Ascending aorta (tissue), 2 donors: ENCODE data around the gene KEAP1. TPM values are rescaled to one million over a fixed set of nuclear protein-coding genes. Genes with fewer than 3 reads are reported as not detected.

Experiments
- DNase-seq, 2 donors: peaks; one replicate each; pipeline ENCODE4 v3.0.0-alpha.2; 2019; ENCODE audit warnings: low spot score in 2 of 2
- H3K27ac ChIP-seq, 2 donors: fragments of 200-600 bp; sonication (generic); one replicate each; pipeline ENCODE4 v1.5.1; 2016 to 2017; ENCODE audit warnings: mild to moderate bottlenecking in 1 of 2
- H3K27me3 ChIP-seq: fragments of 200-600 bp; sonication (generic); one replicate; pipeline ENCODE4 v1.5.1; 2017
- H3K36me3 ChIP-seq, 2 donors: fragments of 200-600 bp; sonication (generic); one replicate each; pipeline ENCODE4 v1.5.1; 2016
- H3K4me1 ChIP-seq, 2 donors: fragments of 200-600 bp; sonication (generic); one replicate each; pipeline ENCODE4 v1.5.1; 2016 to 2017; ENCODE audit warnings: mild to moderate bottlenecking in 1 of 2
- H3K4me3 ChIP-seq, 2 donors: fragments of 200-600 bp; sonication (generic); one replicate each; pipeline ENCODE4 v1.5.1; 2016 to 2017; ENCODE audit warnings: mild to moderate bottlenecking in 1 of 2
- H3K9me3 ChIP-seq, 2 donors: fragments of 200-600 bp; sonication (generic); one replicate each; pipeline ENCODE4 v1.5.1; 2016
- intact Hi-C: fragments of 100-400 bp; cut with DNase I; formaldehyde crosslinking; loops from one replicate; pipeline ENCODE4 v1.15.1; 2023
- total RNA-seq: library from RNA; depleted of rRNA; stranded (reverse); fragments of >200 nt; gene quantifications from one replicate; pipeline ENCODE4 v1.1.0, GENCODE V29; 2016
- TF ChIP-seq, protein P1 (sequence below), 3 experiments: fragments of 200-600 bp in 2 of 3; fragments of 450-650 bp in 1 of 3; sonication (generic) in 2 of 3; IDR thresholded peaks; one replicate each; pipeline ENCODE4 v1.5.1; 2016 to 2019; ENCODE audit warnings: antibody characterized with exemption in 3 of 3, mild to moderate bottlenecking in 1 of 3, moderate library complexity in 1 of 3

Gene KEAP1
- total RNA-seq, 1 donor from 2014 or later, result 57.8 TPM

DNA sequence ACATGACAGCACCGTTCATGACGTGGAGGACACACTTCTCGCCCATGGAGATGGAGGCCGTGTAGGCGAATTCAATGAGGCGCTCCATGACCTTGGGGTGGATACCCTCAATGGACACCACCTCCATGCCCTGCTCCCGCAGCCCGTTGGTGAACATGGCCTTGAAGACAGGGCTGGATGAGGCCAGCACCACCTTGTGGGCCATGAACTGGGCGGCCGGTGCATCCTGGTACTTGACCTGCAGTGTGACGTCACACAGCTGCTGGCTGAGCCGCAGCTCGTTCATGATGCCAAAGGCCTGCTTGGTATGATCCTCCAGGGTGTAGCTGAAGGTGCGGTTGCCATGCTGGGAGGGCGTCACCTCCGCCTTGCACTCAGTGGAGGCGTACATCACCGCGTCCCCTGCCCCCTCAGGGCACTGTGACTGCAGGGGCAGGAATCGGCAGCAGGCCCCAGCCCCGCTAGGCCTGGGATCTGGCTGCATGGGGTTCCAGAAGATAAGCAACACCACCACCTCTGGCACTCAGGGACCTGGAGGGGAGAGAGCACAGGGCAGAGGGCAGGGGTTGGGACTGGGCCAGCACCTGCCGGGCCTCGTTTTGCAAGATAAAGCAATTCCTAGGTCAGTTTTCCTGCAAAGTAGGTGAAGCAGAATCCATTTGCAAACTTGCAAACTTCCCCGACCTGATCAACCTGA lies 3.5 kb downstream of the KEAP1 start:
- no peak for DNase-seq
- peaks cover 29 to 42% of the 10 kb centered on the region in 2 donors for H3K36me3 ChIP-seq
- no peak overlapping the region for H3K4me3 ChIP-seq
- TF ChIP-seq, protein P1, sequence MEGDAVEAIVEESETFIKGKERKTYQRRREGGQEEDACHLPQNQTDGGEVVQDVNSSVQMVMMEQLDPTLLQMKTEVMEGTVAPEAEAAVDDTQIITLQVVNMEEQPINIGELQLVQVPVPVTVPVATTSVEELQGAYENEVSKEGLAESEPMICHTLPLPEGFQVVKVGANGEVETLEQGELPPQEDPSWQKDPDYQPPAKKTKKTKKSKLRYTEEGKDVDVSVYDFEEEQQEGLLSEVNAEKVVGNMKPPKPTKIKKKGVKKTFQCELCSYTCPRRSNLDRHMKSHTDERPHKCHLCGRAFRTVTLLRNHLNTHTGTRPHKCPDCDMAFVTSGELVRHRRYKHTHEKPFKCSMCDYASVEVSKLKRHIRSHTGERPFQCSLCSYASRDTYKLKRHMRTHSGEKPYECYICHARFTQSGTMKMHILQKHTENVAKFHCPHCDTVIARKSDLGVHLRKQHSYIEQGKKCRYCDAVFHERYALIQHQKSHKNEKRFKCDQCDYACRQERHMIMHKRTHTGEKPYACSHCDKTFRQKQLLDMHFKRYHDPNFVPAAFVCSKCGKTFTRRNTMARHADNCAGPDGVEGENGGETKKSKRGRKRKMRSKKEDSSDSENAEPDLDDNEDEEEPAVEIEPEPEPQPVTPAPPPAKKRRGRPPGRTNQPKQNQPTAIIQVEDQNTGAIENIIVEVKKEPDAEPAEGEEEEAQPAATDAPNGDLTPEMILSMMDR (IDR thresholded peaks at IDR 0.05), result no peak
- H3K27me3 ChIP-seq, result no peaks in the 10 kb centered on the region
- H3K4me1 ChIP-seq, result peaks cover 3 to 22% of the 10 kb centered on the region in 2 donors
- H3K27ac ChIP-seq, result no peak overlapping the region
- intact Hi-C loops, result loop anchor here (5.0 kb wide), 2 partner anchors 123 to 153 kb away; partner anchors contain the start of gene ILF3
- no peaks in the 10 kb centered on the region for H3K9me3 ChIP-seq

DNA sequence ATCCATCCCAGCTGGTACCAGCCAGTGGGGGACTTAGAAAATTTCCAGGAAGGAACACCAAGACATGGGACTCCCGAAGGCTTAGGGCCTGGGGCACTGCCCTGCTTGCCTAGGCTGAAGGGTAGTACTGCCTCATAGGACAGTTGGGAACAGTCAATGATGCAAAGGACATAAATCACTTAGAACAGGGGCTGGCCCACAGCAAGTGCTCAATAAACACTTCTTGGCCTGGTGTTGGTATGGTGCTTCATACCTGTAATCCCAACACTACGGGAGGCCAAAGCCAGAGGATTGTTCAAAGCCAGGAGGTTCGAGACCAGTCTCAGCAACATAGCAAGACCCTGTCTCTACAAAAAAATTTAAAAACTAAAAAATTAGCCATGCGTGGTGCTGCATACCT lies 5.8 kb downstream of the KEAP1 start:
- no peaks in the 10 kb centered on the region for H3K27me3 ChIP-seq
- peaks cover 41 to 55% of the 10 kb centered on the region in 2 donors for H3K36me3 ChIP-seq
- TF ChIP-seq, protein P1 (IDR thresholded peaks at IDR 0.05), result no peak
- H3K9me3 ChIP-seq, result no peaks in the 10 kb centered on the region
- no peak for DNase-seq
- H3K27ac ChIP-seq, result no peak overlapping the region
- H3K4me3 ChIP-seq, result no peak overlapping the region
- intact Hi-C loops, result loop anchor here (5.0 kb wide), 1 partner anchor 125 kb away; no protein-coding TSS in a partner anchor
- peaks cover 3 to 22% of the 10 kb centered on the region in 2 donors for H3K4me1 ChIP-seq

DNA sequence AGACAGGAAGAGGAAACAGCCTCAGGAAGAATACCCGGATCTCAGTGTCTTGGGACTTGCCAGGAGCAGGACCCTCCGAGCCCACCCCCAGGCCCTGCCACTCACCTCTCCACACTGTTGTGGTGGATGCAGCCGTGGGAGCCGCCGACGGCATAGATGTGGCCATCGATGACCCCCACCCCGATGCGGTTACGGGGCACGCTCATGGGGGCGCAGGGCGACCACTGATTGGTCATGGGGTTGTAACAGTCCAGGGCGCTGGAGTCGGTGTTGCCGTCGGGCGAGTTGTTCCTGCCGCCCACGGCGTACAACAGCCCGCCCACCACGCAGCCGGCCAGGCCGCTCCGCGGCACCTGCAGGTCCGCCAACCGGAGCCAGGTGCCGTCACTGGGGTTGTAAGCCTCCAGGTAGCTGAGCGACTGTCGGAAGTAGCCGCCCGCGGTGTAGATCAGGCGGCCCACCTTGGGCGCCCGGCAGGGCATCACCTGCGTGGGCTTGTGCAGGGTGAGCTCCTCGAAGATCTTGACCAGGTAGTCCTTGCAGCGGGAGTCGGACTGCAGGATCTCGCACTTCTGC lies 11.6 kb downstream of the KEAP1 start:
- intact Hi-C loops, result no loop called here
- Histone ChIP-seq H3K4me1 (no peaks in the 10 kb centered on the region), H3K27me3 (no peaks in the 10 kb centered on the region), H3K36me3 (peaks cover 83 to 87% of the 10 kb centered on the region in 2 donors), H3K4me3 (no peak overlapping the region), H3K27ac (no peak overlapping the region), H3K9me3 (no peaks in the 10 kb centered on the region)
- no peak for DNase-seq
- TF ChIP-seq, protein P1 (IDR thresholded peaks at IDR 0.05), result no peak

DNA sequence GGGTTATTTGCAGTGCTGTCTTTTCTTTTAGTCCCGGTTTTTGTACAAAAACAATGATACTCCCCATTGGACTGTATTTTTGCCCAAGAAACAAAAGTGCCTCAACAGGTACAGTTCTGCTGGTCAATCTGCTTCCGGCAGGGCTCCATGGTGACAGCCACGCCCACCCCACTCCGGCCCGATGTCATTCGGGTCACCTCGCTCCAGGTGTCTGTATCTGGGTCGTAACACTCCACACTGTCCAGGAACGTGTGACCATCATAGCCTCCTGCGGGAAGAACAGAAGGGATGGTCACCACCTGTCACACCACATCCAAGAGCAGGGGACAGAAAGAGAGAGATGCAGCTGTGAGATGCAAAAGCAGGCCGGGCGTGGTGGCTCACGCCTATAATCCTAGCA lies 16.6 kb downstream of the KEAP1 start:
- H3K4me3 ChIP-seq, result no peak overlapping the region
- TF ChIP-seq, protein P1 (IDR thresholded peaks at IDR 0.05), result no peak
- H3K4me1 ChIP-seq, result no peaks in the 10 kb centered on the region
- peaks cover 54 to 70% of the 10 kb centered on the region in 2 donors for H3K36me3 ChIP-seq
- H3K9me3 ChIP-seq, result no peaks in the 10 kb centered on the region
- no peak overlapping the region for H3K27ac ChIP-seq
- no peak for DNase-seq
- intact Hi-C loops, result no loop called here
- H3K27me3 ChIP-seq, result no peaks in the 10 kb centered on the region

DNA sequence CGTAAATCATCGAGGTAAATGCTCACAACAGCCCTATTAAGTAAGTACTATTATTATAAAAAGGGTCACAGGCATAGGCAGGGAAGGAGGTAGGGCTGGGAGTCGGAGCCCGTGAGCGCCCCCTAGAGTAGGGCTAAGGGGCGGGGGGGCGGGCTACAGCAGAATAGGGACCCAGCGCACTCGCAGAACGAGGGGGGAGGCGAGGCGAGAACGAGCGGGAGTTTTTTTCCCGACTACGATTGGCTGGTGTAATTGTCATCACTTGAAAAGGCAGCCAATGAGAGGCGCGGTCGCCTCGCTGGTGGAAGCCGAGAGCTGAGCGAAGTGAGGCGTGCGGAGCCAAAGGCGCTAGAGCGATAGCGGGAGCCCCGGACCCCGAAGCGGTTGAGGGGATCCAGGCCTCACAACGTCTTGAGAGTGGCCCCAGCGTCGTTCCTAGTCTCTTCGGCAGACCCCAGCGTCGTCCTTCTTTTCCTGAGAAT lies 24.2 kb downstream of the KEAP1 start:
- intact Hi-C loops, result loop anchor here (1.0 to 2.0 kb wide), 3 partner anchors 24 to 90 kb away; partner anchors contain the start of genes CDC37, CDKN2D and KEAP1
- Histone ChIP-seq H3K9me3 (no peaks in the 10 kb centered on the region), H3K4me1 (peaks cover 0 to 9% of the 10 kb centered on the region in 2 donors), H3K27ac (peak overlapping the region; percentile 31 to 56), H3K36me3 (no peaks in the 10 kb centered on the region), H3K27me3 (no peaks in the 10 kb centered on the region), H3K4me3 (peak overlapping the region; percentile 67 to 73)
- peak; percentile 85 to 97 for DNase-seq
- TF ChIP-seq, protein P1 (IDR thresholded peaks at IDR 0.05), result peak; percentile 18 to 91 (median 85)
